ENCODE measurements around the gene TXN.
"Not testable (repeated sequence)": the region's sequence is repeated elsewhere in the genome, so short reads cannot be mapped to it uniquely, and the experiment has no call there.

Gene TXN

DNA sequence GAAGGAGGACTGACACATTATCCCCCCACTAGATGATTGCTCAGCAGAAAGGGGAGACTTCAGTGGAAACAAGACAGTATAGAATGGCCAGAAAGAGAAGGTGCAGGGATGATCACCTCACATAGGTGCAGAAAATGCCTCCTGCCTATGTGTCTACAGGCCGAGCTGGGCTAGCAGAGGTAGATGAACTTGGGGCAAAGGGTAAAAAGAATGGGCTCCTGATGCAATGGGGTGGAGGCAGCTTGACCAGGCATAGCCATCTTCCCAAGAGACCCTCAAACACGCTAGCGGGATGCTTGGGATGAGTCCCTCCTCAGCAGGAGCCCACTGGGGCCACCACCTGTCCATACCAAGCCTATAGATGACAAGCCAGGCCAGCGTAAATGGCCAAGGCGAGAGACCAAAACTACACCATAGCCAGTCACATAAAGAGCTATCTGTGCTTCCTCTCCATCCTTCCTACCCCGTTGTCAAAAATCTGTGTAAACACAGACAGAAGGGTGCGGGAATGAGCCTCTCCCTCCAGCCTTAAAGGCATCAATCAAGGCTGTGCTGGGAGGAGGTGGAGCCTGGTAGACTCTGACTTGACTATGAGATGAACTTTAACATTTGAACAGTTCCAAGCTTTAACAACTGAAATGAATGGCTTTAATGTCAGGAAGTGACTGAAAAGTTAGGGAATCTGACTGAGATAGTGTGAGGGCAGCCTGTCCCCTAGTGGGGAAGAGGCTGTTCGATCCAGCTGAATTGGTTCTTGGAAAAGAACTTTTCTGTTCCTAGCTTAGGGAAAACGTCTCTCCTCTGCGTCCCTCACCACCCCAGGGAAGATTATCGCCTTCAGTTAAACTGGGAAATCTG is 58.7 kb downstream of the TXN start:
- no peak for DNase-seq (ENCODE audit: low read depth, low spot score)
- H3K9me3 ChIP-seq (ENCODE audit: low read depth, low read length): no peaks in the 10 kb centered on the region
- no peak overlapping the region for H3K4me3 ChIP-seq
- TF ChIP-seq FOXP2 (optimal IDR thresholded peaks at IDR 0.05; ENCODE audit: control extremely low read depth, extremely low read length, insufficient read depth) (no peak), EZH2 (IDR thresholded peaks at IDR 0.05) (no peak), POLR2AphosphoS5 (IDR thresholded peaks at IDR 0.05; ENCODE audit: borderline replicate concordance, low read depth, low read length) (no peak)
- no peak overlapping the region for H3K27ac ChIP-seq
- no peaks in the 10 kb centered on the region for H3K36me3 ChIP-seq (ENCODE audit: insufficient read depth, low read length)
- H3K9ac ChIP-seq (ENCODE audit: insufficient read length): no peak overlapping the region

- H3K36me3 ChIP-seq (ENCODE audit: insufficient read depth, low read length); DNase-seq (ENCODE audit: low read depth, low spot score); H3K4me3 ChIP-seq; H3K9ac ChIP-seq (ENCODE audit: insufficient read length); H3K27ac ChIP-seq; H3K9me3 ChIP-seq (ENCODE audit: low read depth, low read length): not testable (repeated sequence)
Measured at GRCh38 chr9:110196084-110196499, 60.2 kb downstream of the TXN start.

Measured in SK-N-MC (cell line).